HG03108 (cell line): ENCODE results near the gene TAS2R1.

Experiments used
- ATAC-seq: cut with Tn5 transposase; IDR thresholded peaks from one replicate; pipeline ENCODE4 v1.9.1; 2021; ENCODE audit warnings: moderate library complexity; ENCODE audit not compliant: unreplicated experiment

TAS2R1 gene

GRCh38 chr5:9630251-9630650 lies at the start of gene TAS2R1:
TAS2R1 (minus strand) TSS chr5:9630351; CDS start chr5:9630032, 319 bp downstream.
- ATAC-seq, result no peak

- ATAC-seq, result no peak
Measured at GRCh38 chr5:9670371-9670770, 40.2 kb upstream of the TAS2R1 start.

- no peak for ATAC-seq
Measured at GRCh38 chr5:9667906-9668305, 37.8 kb upstream of the TAS2R1 start.

GRCh38 chr5:9663891-9664290 lies 33.7 kb upstream of the TAS2R1 start:
- no peak for ATAC-seq

GRCh38 chr5:9661316-9662015 lies 31.3 kb upstream of the TAS2R1 start:
- no peak for ATAC-seq

- ATAC-seq, result no peak
Measured at GRCh38 chr5:9658706-9659105, 28.6 kb upstream of the TAS2R1 start.

- ATAC-seq, result no peak
Measured at GRCh38 chr5:9657819-9658218, 27.7 kb upstream of the TAS2R1 start.

GRCh38 chr5:9655641-9656040 lies 25.5 kb upstream of the TAS2R1 start:
- ATAC-seq, result no peak

GRCh38 chr5:9654886-9655285 lies 24.7 kb upstream of the TAS2R1 start:
- no peak for ATAC-seq

- ATAC-seq, result peak; percentile 81
Measured at GRCh38 chr5:9653811-9654210, 23.7 kb upstream of the TAS2R1 start.

- no peak for ATAC-seq
Measured at GRCh38 chr5:9653061-9653460, 22.9 kb upstream of the TAS2R1 start.

- ATAC-seq, result no peak
Measured at GRCh38 chr5:9652295-9652694, 22.1 kb upstream of the TAS2R1 start.

GRCh38 chr5:9646843-9647242 lies 16.7 kb upstream of the TAS2R1 start:
- ATAC-seq, result no peak

GRCh38 chr5:9644630-9645029 lies 14.5 kb upstream of the TAS2R1 start:
- no peak for ATAC-seq

- no peak for ATAC-seq
Measured at GRCh38 chr5:9642621-9643020, 12.5 kb upstream of the TAS2R1 start.

- no peak for ATAC-seq
Measured at GRCh38 chr5:9641806-9642355, 11.7 kb upstream of the TAS2R1 start.

- ATAC-seq, result no peak
Measured at GRCh38 chr5:9632495-9632894, 2.3 kb upstream of the TAS2R1 start.

- ATAC-seq, result no peak
Measured at GRCh38 chr5:9627541-9627940, 2.6 kb downstream of the TAS2R1 start.

GRCh38 chr5:9626955-9627354 lies 3.2 kb downstream of the TAS2R1 start:
- ATAC-seq, result no peak

- ATAC-seq, result no peak
Measured at GRCh38 chr5:9625731-9626130, 4.4 kb downstream of the TAS2R1 start.

- no peak for ATAC-seq
Measured at GRCh38 chr5:9625286-9625685, 4.9 kb downstream of the TAS2R1 start.

- no peak for ATAC-seq
Measured at GRCh38 chr5:9624196-9624947, 5.8 kb downstream of the TAS2R1 start.
